Measurements from ENCODE around the gene CNPY1.

CNPY1 gene

GRCh38 chr7:155490697-155491628, 55.4 kb downstream of the CNPY1 start:
- in situ Hi-C loops (cut with MboI; ENCODE audit: low sequenced_read_pairs) = no loop called here

- in situ Hi-C loops (cut with MboI; ENCODE audit: low sequenced_read_pairs) = no loop called here
Observed at GRCh38 chr7:155489862-155490696, 56.3 kb downstream of the CNPY1 start.

GRCh38 chr7:155489158-155489840, 57.1 kb downstream of the CNPY1 start:
- in situ Hi-C loops (cut with MboI; ENCODE audit: low sequenced_read_pairs) = no loop called here

- in situ Hi-C loops (cut with MboI; ENCODE audit: low sequenced_read_pairs) = no loop called here
Observed at GRCh38 chr7:155488483-155489127, 57.8 kb downstream of the CNPY1 start.

- in situ Hi-C loops (cut with MboI; ENCODE audit: low sequenced_read_pairs) = no loop called here
Observed at GRCh38 chr7:155487509-155488482, 58.6 kb downstream of the CNPY1 start.

GRCh38 chr7:155486783-155487508, 59.4 kb downstream of the CNPY1 start:
- in situ Hi-C loops (cut with MboI; ENCODE audit: low sequenced_read_pairs) = no loop called here

- in situ Hi-C loops (cut with MboI; ENCODE audit: low sequenced_read_pairs) = no loop called here
Observed at GRCh38 chr7:155484483-155485399, 61.6 kb downstream of the CNPY1 start.

GRCh38 chr7:155483868-155484325, 62.5 kb downstream of the CNPY1 start:
- in situ Hi-C loops (cut with MboI; ENCODE audit: low sequenced_read_pairs) = no loop called here

- in situ Hi-C loops (cut with MboI; ENCODE audit: low sequenced_read_pairs) = no loop called here
Observed at GRCh38 chr7:155483245-155483644, 63.1 kb downstream of the CNPY1 start.

- in situ Hi-C loops (cut with MboI; ENCODE audit: low sequenced_read_pairs) = no loop called here
Observed at GRCh38 chr7:155482511-155483183, 63.7 kb downstream of the CNPY1 start.

- in situ Hi-C loops (cut with MboI; ENCODE audit: low sequenced_read_pairs) = no loop called here
Observed at GRCh38 chr7:155481764-155482163, 64.6 kb downstream of the CNPY1 start.

GRCh38 chr7:155477476-155477875, 68.9 kb downstream of the CNPY1 start:
- in situ Hi-C loops (cut with MboI; ENCODE audit: low sequenced_read_pairs) = no loop called here

GRCh38 chr7:155471718-155472117, 74.6 kb downstream of the CNPY1 start:
- in situ Hi-C loops (cut with MboI; ENCODE audit: low sequenced_read_pairs) = no loop called here

- in situ Hi-C loops (cut with MboI; ENCODE audit: low sequenced_read_pairs) = no loop called here
Observed at GRCh38 chr7:155470686-155471638, 75.4 kb downstream of the CNPY1 start.

GRCh38 chr7:155470186-155470487, 76.2 kb downstream of the CNPY1 start:
- in situ Hi-C loops (cut with MboI; ENCODE audit: low sequenced_read_pairs) = no loop called here

Measured in HL-60/S4 treated with phorbol 12-myristate 13-acetate at 8.2 ng/mL for 4 days and 3 days (cell line).